Astrocyte of the cerebellum (primary cell): ENCODE results near the gene KLF1.

ENCODE experiments used
- DNase-seq: peaks from one replicate; pipeline ENCODE4 v3.0.0-alpha.2; 2011; ENCODE audit warnings: low read depth
- H3K4me3 ChIP-seq: 2 replicates; pipeline ENCODE4 v1.5.1; 2011; ENCODE audit warnings: mild to moderate bottlenecking, low read depth, low read length, moderate library complexity
- in situ Hi-C: cut with HindIII; loops from 2 replicates; pipeline ENCODE4 v1.10.0; 2017; ENCODE audit warnings: low sequenced_read_pairs
- TF ChIP-seq, protein P1 (sequence below): IDR thresholded peaks from 2 replicates; pipeline ENCODE4 v1.5.1; 2012; ENCODE audit warnings: low read length, low read depth, moderate library complexity, mild to moderate bottlenecking; ENCODE audit errors: missing control alignments

KLF1 gene

GRCh38 chr19:12843999-12844732 lies 42.8 kb downstream of the KLF1 start:
- TF ChIP-seq, protein P1, sequence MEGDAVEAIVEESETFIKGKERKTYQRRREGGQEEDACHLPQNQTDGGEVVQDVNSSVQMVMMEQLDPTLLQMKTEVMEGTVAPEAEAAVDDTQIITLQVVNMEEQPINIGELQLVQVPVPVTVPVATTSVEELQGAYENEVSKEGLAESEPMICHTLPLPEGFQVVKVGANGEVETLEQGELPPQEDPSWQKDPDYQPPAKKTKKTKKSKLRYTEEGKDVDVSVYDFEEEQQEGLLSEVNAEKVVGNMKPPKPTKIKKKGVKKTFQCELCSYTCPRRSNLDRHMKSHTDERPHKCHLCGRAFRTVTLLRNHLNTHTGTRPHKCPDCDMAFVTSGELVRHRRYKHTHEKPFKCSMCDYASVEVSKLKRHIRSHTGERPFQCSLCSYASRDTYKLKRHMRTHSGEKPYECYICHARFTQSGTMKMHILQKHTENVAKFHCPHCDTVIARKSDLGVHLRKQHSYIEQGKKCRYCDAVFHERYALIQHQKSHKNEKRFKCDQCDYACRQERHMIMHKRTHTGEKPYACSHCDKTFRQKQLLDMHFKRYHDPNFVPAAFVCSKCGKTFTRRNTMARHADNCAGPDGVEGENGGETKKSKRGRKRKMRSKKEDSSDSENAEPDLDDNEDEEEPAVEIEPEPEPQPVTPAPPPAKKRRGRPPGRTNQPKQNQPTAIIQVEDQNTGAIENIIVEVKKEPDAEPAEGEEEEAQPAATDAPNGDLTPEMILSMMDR: no peak
- no peak for DNase-seq
- in situ Hi-C loops: no loop called here
- H3K4me3 ChIP-seq: no peak overlapping the region

- no peak for DNase-seq
- H3K4me3 ChIP-seq: no peak overlapping the region
- TF ChIP-seq, protein P1: no peak
- in situ Hi-C loops: no loop called here
These were observed 43.7 kb downstream of the KLF1 start for GRCh38 chr19:12843328-12843727.

DNA sequence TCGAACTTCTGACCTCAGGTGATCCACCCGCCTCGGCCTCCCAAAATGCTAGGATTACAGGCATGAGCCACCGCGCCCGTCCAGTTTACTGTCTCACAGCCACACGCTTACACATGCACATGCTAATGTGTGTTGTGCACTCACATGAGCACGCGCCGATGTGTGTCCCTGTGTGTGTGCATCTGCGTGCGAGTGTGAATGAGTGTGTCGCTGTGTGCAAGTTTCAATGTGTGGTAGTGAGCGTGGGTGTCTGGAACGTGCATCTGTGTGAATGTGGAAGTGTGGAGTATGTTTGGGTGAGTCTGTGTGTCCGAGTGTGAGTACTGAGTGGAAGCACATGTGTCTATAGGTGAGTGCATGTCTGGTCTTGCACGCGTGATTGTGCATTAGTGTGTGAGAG lies 44.5 kb downstream of the KLF1 start:
- no peak overlapping the region for H3K4me3 ChIP-seq
- in situ Hi-C loops: no loop called here
- TF ChIP-seq, protein P1: no peak
- no peak for DNase-seq

GRCh38 chr19:12841094-12841493 lies 45.9 kb downstream of the KLF1 start:
- in situ Hi-C loops: no loop called here
- no peak for DNase-seq
- H3K4me3 ChIP-seq: peak overlapping the region; percentile 21
- TF ChIP-seq, protein P1: no peak

DNA sequence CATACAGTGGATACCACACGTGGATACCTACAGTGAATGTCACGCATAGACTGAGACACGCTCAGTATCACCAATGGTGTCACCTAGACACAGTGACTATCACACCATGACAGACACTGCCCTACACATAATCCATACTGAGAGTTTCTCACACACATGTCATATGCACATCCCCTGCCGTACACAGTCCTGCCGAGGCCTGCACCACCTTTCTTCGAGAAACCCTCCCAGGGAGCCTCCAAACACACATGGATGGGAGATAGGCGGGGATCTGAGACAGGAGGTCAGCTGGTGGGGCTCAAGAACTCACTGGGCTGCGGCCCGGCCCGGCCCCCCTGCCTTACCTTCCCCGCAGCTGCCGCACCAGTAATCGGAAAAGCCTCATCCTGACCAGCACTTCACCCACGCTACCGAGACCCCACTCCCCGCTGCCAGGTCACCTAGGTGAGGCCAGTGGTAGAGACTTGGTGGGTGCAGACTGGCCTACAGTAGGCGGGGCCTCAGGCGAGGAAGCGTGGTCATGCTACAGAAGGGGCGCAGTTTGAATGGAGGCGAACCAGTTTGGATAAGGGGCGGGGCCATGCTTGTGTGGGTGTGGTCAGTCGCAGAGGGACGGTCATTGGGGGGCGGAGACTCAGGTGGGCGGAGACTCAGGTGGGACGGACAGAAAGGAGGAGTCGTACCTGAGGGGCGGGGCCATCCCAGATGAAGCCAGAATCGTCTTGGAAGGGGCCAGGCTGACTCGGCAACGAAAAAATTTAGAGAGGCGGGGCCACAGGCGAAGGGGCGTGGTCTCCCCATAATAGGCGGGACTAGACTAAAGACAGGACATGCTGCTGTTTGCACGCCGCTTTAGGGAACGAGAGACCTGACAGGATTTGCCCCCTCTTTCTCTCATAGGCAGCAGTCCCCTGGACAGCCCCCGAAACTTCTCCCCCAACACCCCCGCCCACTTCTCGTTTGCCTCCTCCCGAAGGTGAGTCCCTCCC lies 46.6 kb downstream of the KLF1 start:
- TF ChIP-seq, protein P1: no peak
- DNase-seq: no peak
- H3K4me3 ChIP-seq: peak overlapping the region; percentile 21
- in situ Hi-C loops: no loop called here

- TF ChIP-seq, protein P1: no peak
- in situ Hi-C loops: no loop called here
- H3K4me3 ChIP-seq: no peak overlapping the region
These were observed 47.9 kb downstream of the KLF1 start for GRCh38 chr19:12838886-12839756.

More at GRCh38 chr19:12838886-12839756, 47.9 kb downstream of the KLF1 start:
- DNase-seq: no peak
